ENCODE results near the gene GNPDA2. TPM values are rescaled to one million over a fixed set of nuclear protein-coding genes. Genes with fewer than 3 reads are reported as not detected.

Gene GNPDA2
- total and polyA plus RNA-seq, 4 donors: 13.5 to 28.1 (median 18.9) TPM

DNA sequence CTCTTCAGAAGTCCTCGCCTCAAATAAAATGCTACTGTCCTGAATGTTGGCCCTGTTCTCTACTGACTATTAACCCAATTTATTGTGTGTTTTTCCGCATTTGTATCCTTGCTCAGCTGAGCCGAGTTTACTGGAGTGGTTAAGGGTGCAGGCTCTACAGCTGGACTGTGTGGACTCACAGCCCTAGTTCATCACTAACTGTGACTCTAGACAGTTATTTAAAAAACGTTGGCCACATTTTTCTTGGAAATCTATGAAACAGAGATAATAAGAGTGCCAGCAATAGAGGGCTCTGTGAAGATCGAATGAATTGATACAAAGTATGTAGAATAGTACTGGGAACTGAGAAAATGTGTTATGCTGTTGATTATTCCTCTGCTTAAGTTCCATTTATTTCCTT lies 51.0 kb downstream of the GNPDA2 start:
- H3K36me3 ChIP-seq (ENCODE audit: control insufficient read depth in 1 of 2, insufficient read depth in 2 of 2, low read length in 1 of 2): no peaks in the 10 kb centered on the region
- H3K9me3 ChIP-seq (ENCODE audit: control insufficient read depth, low read length): no peaks in the 10 kb centered on the region
- WGBS, 2 donors: 52 to 64% methylated on average over 5 of the region's 5 CpGs
- DNase-seq (no peak), ATAC-seq (ENCODE audit: low FRiP score) (no peak)
- intact Hi-C loops (cut with DNase I): loop anchor here in 1 of 2 donors (5.0 kb wide), 1 partner anchor 52 kb away; the partner anchor contains the start of gene GNPDA2
- H3K27ac ChIP-seq (ENCODE audit: low read depth in 1 of 2, low read length in 2 of 2): no peak overlapping the region
- no peaks in the 10 kb centered on the region for H3K4me1 ChIP-seq (ENCODE audit: control insufficient read depth in 1 of 2, insufficient read depth in 2 of 2, low read length in 2 of 2)
- no peak overlapping the region for H3K4me3 ChIP-seq (ENCODE audit: low read length in 2 of 2)
- H3K27me3 ChIP-seq (ENCODE audit: control insufficient read depth in 1 of 2, insufficient read depth in 2 of 2, low read length in 1 of 2): no peaks in the 10 kb centered on the region

DNA sequence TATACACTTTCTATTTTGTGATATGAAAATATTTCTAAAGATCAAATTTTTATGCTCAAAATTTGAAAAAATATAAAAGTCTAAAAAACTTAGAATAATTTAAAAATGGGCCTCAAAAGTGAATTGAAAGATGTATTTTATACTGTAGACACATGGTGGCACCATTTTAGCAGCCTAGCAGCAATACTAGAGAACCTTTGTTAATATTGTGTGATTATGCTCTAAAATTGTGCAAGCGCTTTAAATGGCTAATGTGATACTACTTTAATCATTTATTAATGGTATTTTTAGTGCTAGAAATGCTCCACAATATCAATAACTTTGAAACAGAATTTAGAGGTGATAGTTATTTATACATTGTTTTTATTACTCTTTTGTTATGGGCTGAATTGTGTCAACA lies 51.9 kb downstream of the GNPDA2 start:
- 69 to 72% methylated on average over 1 of the region's 1 CpG for WGBS, 2 donors

DNA sequence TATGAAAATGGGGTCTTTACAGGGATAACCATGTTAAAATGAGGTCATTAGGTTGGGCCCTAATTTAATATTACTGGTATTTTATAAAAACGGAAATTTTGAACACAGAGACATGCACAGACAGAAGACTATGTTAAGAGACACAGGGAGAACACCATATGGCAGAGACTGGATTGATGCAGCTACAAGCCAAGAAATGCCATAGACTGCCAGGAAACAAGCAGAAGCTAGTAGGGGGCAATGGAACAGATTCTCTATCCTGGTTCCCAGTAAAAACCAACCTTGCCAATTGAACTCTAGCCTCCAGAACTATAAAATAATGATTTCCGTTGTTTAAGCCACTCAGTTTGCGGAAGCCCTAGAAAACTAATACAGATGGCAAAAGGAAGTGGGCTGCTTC lies 54.7 kb downstream of the GNPDA2 start:
- DNase-seq (no peak), ATAC-seq (ENCODE audit: low FRiP score) (no peak)
- H3K4me3 ChIP-seq (ENCODE audit: low read length in 2 of 2): no peak overlapping the region
- no peaks in the 10 kb centered on the region for H3K9me3 ChIP-seq (ENCODE audit: control insufficient read depth, low read length)
- no peaks in the 10 kb centered on the region for H3K4me1 ChIP-seq (ENCODE audit: control insufficient read depth in 1 of 2, insufficient read depth in 2 of 2, low read length in 2 of 2)
- H3K27ac ChIP-seq (ENCODE audit: low read depth in 1 of 2, low read length in 2 of 2): no peak overlapping the region
- no peaks in the 10 kb centered on the region for H3K36me3 ChIP-seq (ENCODE audit: control insufficient read depth in 1 of 2, insufficient read depth in 2 of 2, low read length in 1 of 2)
- 87 to 92% methylated on average over 3 of the region's 3 CpGs for WGBS, 2 donors
- no peaks in the 10 kb centered on the region for H3K27me3 ChIP-seq (ENCODE audit: control insufficient read depth in 1 of 2, insufficient read depth in 2 of 2, low read length in 1 of 2)
- intact Hi-C loops (cut with DNase I): no loop called here

More for the DNA sequence above, 51.9 kb downstream of the GNPDA2 start:
- intact Hi-C loops (cut with DNase I): no loop called here
- no peaks in the 10 kb centered on the region for H3K9me3 ChIP-seq (ENCODE audit: control insufficient read depth, low read length)
- no peaks in the 10 kb centered on the region for H3K36me3 ChIP-seq (ENCODE audit: control insufficient read depth in 1 of 2, insufficient read depth in 2 of 2, low read length in 1 of 2)
- no peaks in the 10 kb centered on the region for H3K4me1 ChIP-seq (ENCODE audit: control insufficient read depth in 1 of 2, insufficient read depth in 2 of 2, low read length in 2 of 2)
- ATAC-seq (ENCODE audit: low FRiP score): no peak
- H3K27me3 ChIP-seq (ENCODE audit: control insufficient read depth in 1 of 2, insufficient read depth in 2 of 2, low read length in 1 of 2): no peaks in the 10 kb centered on the region
- H3K4me3 ChIP-seq (ENCODE audit: low read length in 2 of 2): no peak overlapping the region
- no peak for DNase-seq
- no peak overlapping the region for H3K27ac ChIP-seq (ENCODE audit: low read depth in 1 of 2, low read length in 2 of 2)

DNA sequence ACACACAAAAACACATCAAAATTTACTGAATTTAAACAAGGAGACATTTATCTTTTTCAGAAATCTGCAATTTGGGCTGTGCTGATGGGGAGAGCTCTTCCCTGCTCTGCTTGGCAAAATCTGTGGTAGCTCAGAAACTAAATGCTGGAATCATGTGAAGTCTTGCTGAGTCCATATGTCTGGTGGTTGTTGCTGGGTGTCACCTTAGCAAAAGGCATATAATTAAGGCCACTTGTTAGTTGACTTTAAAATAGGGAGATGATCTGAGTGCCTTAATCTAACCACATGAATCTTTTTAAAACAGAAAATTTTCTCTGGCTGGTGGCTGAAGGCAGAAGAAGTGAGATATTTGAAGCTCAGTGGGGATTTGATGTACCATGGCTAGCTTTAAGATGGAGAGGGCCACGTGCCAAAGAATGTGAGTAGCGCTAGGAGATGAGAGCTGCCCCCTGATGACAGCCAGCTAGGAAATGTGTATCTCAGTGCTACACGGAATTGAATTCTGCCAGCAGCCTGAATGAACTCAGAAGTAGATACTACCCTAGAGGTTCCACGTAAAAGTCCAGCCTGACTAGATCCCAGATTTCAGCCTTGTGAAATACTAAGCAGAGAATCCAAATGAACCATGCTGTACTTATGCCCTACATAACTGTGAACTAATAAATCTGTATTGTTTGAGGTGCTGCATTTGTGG lies 55.7 kb downstream of the GNPDA2 start:
- Histone ChIP-seq H3K4me1 (ENCODE audit: control insufficient read depth in 1 of 2, insufficient read depth in 2 of 2, low read length in 2 of 2) (no peaks in the 10 kb centered on the region), H3K27ac (ENCODE audit: low read depth in 1 of 2, low read length in 2 of 2) (no peak overlapping the region), H3K4me3 (ENCODE audit: low read length in 2 of 2) (no peak overlapping the region), H3K27me3 (ENCODE audit: control insufficient read depth in 1 of 2, insufficient read depth in 2 of 2, low read length in 1 of 2) (no peaks in the 10 kb centered on the region), H3K9me3 (ENCODE audit: control insufficient read depth, low read length) (no peaks in the 10 kb centered on the region), H3K36me3 (ENCODE audit: control insufficient read depth in 1 of 2, insufficient read depth in 2 of 2, low read length in 1 of 2) (no peaks in the 10 kb centered on the region)
- WGBS, 2 donors: 67% methylated on average over 4 of the region's 4 CpGs
- ATAC-seq (ENCODE audit: low FRiP score) (no peak), DNase-seq (no peak)
- intact Hi-C loops (cut with DNase I): no loop called here

DNA sequence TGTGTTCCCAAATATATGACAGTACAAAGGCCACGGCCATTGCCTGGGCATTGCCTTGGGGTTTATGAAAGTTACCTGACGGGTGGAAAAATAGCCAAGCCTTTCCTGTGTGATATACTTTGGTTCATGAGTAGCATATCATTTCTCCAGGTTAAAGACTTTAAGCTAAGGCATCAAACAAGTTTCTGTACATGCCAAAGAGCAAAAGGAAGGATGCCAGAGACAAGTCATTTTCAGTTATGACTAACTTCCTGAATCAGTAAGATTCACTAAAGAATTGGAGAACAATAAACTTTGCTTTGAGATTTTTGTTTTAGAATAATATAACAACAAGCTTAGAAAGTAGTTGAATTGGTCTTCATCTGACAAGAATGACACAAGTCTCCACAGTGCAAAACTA lies 57.8 kb downstream of the GNPDA2 start:
- Histone ChIP-seq H3K4me3 (ENCODE audit: low read length in 2 of 2) (no peak overlapping the region), H3K4me1 (ENCODE audit: control insufficient read depth in 1 of 2, insufficient read depth in 2 of 2, low read length in 2 of 2) (no peaks in the 10 kb centered on the region), H3K9me3 (ENCODE audit: control insufficient read depth, low read length) (no peaks in the 10 kb centered on the region), H3K27me3 (ENCODE audit: control insufficient read depth in 1 of 2, insufficient read depth in 2 of 2, low read length in 1 of 2) (no peaks in the 10 kb centered on the region), H3K27ac (ENCODE audit: low read depth in 1 of 2, low read length in 2 of 2) (no peak overlapping the region), H3K36me3 (ENCODE audit: control insufficient read depth in 1 of 2, insufficient read depth in 2 of 2, low read length in 1 of 2) (no peaks in the 10 kb centered on the region)
- ATAC-seq (ENCODE audit: low FRiP score) (no peak), DNase-seq (no peak)
- 43 to 48% methylated on average over 2 of the region's 2 CpGs for WGBS, 2 donors
- intact Hi-C loops (cut with DNase I): no loop called here

DNA sequence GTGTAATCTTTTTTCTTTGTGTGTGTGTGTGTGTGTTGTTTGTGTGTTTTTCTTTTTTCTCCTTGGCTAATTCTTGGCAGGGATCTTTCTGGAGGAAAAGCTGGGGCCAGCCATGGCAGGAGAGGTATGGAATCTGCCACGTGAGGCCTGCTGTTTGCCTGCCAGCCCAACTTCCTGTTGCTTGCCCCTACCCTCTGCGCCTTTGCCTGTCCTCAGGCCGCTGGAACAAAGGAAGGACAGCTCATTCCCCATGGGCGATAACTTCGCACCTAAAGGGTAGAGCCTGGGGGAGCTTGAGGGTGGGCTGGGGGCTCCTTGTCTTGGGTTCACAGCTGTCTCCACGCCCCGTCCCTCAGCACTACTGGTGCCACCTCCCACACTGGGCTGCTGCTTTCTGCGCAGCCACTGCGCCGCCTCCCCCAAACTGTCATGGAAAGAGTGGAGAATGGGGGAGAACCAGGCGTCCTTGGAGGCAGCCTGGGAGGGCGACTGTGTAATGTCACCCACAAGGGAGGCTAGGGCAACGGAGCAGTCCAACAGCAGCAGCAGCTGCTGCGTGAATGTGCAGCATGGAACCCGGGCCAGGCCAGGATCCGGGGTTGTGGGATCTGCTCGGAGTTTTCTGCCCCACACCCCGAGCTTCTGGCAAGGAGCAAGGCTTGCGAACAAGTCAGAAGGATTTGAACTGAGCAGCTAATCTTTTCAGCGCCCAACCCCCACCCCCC lies 62.7 kb downstream of the GNPDA2 start:
- no peak for DNase-seq
- no peaks in the 10 kb centered on the region for H3K4me1 ChIP-seq (ENCODE audit: control insufficient read depth in 1 of 2, insufficient read depth in 2 of 2, low read length in 2 of 2)
- no peak overlapping the region for H3K4me3 ChIP-seq (ENCODE audit: low read length in 2 of 2)
- no peaks in the 10 kb centered on the region for H3K36me3 ChIP-seq (ENCODE audit: control insufficient read depth in 1 of 2, insufficient read depth in 2 of 2, low read length in 1 of 2)
- no peaks in the 10 kb centered on the region for H3K9me3 ChIP-seq (ENCODE audit: control insufficient read depth, low read length)
- H3K27ac ChIP-seq (ENCODE audit: low read depth in 1 of 2, low read length in 2 of 2): no peak overlapping the region
- WGBS, 2 donors: 92% methylated on average over 20 of the region's 20 CpGs
- ATAC-seq (ENCODE audit: low FRiP score): no peak
- no peaks in the 10 kb centered on the region for H3K27me3 ChIP-seq (ENCODE audit: control insufficient read depth in 1 of 2, insufficient read depth in 2 of 2, low read length in 1 of 2)
- intact Hi-C loops (cut with DNase I): no loop called here

DNA sequence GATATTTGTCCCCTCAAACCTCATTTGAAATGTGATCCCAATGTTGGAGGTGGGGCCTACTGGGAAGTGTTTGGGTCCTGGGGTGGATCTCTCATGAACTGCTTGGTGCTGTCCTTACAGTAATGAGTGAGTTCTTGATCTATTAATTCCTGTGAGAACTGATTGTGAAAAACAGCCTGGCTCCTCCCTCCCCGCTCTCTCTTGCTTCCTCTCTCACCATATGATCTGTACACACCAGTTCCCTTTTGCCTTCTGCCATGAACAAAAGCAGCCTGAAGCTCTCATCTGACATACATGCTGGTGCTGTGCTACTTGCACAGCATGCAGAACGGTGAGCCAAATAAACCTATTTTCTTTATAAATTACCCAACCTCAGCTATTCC lies 63.7 kb downstream of the GNPDA2 start:
- intact Hi-C loops (cut with DNase I): no loop called here
- H3K27me3 ChIP-seq (ENCODE audit: control insufficient read depth in 1 of 2, insufficient read depth in 2 of 2, low read length in 1 of 2): no peaks in the 10 kb centered on the region
- H3K4me1 ChIP-seq (ENCODE audit: control insufficient read depth in 1 of 2, insufficient read depth in 2 of 2, low read length in 2 of 2): no peaks in the 10 kb centered on the region
- H3K36me3 ChIP-seq (ENCODE audit: control insufficient read depth in 1 of 2, insufficient read depth in 2 of 2, low read length in 1 of 2): no peaks in the 10 kb centered on the region
- no peak overlapping the region for H3K27ac ChIP-seq (ENCODE audit: low read depth in 1 of 2, low read length in 2 of 2)
- WGBS, 2 donors: 36 to 43% methylated on average over 2 of the region's 2 CpGs
- H3K9me3 ChIP-seq (ENCODE audit: control insufficient read depth, low read length): no peaks in the 10 kb centered on the region
- DNase-seq (no peak), ATAC-seq (ENCODE audit: low FRiP score) (no peak)
- H3K4me3 ChIP-seq (ENCODE audit: low read length in 2 of 2): no peak overlapping the region

DNA sequence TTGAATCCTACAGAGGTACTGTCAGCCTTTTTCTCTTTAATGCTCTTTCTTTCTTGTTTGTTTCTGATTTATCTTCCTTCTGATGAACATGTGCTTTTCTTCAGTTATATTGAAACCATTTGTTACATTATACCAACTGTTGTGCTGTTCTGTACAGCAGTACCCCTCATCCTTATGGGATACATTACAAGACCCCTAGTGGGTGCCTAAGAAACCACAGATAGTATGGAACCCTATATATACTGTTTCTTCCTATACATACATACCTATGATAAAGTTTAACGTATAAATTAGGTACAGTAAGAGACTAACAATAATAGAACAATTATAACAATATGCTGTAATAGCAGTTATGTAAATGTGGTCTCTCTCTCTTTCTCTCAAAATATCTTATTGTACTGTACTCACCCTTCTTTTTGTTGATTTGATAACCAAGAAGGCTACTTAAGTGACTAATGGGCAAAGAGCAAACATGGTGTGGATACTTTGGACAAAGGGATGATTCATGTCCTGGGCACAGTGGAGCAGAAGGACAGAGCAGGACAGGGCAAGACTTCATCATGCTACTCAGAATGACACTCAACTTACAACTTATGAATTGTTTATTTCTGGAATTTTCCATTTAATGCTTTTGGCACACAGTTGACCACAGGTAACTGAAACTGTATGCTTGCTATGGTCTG lies 64.3 kb downstream of the GNPDA2 start:
- Histone ChIP-seq H3K4me3 (ENCODE audit: low read length in 2 of 2) (no peak overlapping the region), H3K27me3 (ENCODE audit: control insufficient read depth in 1 of 2, insufficient read depth in 2 of 2, low read length in 1 of 2) (no peaks in the 10 kb centered on the region), H3K9me3 (ENCODE audit: control insufficient read depth, low read length) (no peaks in the 10 kb centered on the region), H3K4me1 (ENCODE audit: control insufficient read depth in 1 of 2, insufficient read depth in 2 of 2, low read length in 2 of 2) (no peaks in the 10 kb centered on the region), H3K27ac (ENCODE audit: low read depth in 1 of 2, low read length in 2 of 2) (no peak overlapping the region), H3K36me3 (ENCODE audit: control insufficient read depth in 1 of 2, insufficient read depth in 2 of 2, low read length in 1 of 2) (no peaks in the 10 kb centered on the region)
- ATAC-seq (ENCODE audit: low FRiP score) (no peak), DNase-seq (no peak)
- WGBS, 2 donors: 81 to 84% methylated on average over 1 of the region's 1 CpG
- intact Hi-C loops (cut with DNase I): no loop called here
